Astrocyte of the spinal cord (primary cell): ENCODE results near the gene DDI1.

Source experiments
- DNase-seq: peaks from one replicate; pipeline ENCODE4 v3.0.0; 2011; ENCODE audit warnings: low read depth, low spot score
- H3K4me3 ChIP-seq: 2 replicates; pipeline ENCODE4 v1.5.1; 2011; ENCODE audit warnings: low read depth, mild to moderate bottlenecking, low read length, moderate library complexity
- in situ Hi-C: cut with HindIII; loops from 2 replicates; pipeline ENCODE4 v1.10.0; 2017; ENCODE audit warnings: low sequenced_read_pairs
- TF ChIP-seq, protein P1 (sequence below): IDR thresholded peaks from 2 replicates; pipeline ENCODE4 v1.5.1; 2012; ENCODE audit warnings: low read depth, mild to moderate bottlenecking, low read length, inconsistent platforms

DDI1 gene

DNA sequence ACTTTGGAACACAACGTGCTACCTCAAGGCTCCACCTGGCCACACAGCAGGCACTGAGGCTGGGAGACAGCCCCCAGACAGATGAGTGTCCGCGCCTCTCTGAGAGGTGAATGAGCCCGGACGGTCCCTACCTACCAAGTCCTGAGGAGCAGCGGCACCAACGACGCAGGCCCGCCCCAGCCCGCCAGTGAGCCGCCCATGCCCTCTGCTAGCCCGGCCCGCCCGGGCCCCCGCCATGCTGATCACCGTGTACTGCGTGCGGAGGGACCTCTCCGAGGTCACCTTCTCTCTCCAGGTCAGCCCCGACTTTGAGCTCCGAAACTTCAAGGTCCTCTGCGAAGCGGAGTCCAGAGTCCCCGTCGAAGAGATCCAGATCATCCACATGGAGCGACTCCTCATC is at the start of gene DDI1:
TSS of gene DDI1 (plus strand) at position 53 of the 400 bp plus-strand sequence. CDS start at position 236, 183 bp downstream.
- in situ Hi-C loops, result no loop called here
- DNase-seq, result no peak
- TF ChIP-seq, protein P1, sequence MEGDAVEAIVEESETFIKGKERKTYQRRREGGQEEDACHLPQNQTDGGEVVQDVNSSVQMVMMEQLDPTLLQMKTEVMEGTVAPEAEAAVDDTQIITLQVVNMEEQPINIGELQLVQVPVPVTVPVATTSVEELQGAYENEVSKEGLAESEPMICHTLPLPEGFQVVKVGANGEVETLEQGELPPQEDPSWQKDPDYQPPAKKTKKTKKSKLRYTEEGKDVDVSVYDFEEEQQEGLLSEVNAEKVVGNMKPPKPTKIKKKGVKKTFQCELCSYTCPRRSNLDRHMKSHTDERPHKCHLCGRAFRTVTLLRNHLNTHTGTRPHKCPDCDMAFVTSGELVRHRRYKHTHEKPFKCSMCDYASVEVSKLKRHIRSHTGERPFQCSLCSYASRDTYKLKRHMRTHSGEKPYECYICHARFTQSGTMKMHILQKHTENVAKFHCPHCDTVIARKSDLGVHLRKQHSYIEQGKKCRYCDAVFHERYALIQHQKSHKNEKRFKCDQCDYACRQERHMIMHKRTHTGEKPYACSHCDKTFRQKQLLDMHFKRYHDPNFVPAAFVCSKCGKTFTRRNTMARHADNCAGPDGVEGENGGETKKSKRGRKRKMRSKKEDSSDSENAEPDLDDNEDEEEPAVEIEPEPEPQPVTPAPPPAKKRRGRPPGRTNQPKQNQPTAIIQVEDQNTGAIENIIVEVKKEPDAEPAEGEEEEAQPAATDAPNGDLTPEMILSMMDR, result no peak
- no peak within 1 kb of the TSS for H3K4me3 ChIP-seq

DNA sequence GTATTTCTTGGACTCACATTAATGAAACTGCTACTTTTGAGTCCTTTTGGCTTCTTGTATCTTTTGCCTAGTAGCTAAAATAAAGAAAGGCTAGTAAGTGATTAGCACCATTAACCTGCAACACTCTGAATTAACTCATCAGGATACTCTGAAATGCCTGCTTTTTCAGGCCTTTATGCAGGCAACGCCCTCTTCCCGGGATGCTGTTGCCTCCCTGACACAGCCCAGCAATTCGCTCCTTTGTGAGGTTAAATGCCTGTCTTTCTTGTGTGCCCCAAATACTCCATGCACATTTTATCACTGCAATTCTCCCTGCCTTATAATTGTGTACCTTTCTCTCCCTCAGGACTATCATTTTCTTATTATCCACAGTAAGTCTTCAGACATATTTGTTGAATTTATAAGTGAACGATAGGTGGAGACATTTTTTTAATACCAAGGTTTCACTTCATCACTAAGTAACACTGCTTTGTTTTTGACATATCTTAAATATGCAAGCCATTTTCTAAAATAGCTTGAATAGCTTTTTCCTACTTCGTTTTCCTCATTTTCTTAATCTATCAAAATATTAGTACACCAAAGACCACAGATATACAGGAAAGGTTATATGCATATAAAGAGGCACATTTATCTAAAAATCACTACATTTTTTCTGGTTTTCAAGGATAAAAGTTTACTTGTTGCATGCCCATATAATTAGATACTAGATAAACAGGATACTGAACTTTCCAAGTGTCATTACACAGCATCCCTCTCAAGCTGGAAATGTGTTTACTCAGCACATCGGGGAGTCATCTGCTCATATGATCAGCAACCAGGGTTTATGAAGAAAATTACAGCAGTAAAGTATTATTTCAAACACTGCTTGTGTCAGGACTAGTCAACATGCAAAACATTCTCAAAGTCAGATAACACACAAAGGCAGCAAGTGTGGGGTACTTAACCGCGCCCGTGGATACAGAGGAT is 48.5 kb upstream of the DDI1 start:
- in situ Hi-C loops, result no loop called here
- H3K4me3 ChIP-seq, result no peak overlapping the region
- peak; percentile 23 for DNase-seq
- TF ChIP-seq, protein P1, result peak; percentile 2

DNA sequence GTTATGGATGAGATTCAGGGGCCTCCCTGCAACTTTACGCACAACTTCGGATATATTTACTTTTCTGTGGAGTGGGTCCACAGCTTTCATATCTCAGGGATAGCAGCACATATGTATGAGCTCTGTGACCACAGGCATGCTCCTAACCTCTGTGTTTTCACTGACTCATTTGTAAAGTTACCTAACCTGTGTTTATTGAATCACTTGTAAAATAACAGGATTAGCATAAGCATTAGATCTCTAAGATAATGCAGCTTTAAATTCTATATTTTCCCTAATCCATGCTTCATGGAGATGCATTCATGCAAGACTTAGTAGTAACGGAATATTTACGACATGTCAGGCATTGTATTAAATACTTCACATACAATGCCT is 47.9 kb upstream of the DDI1 start:
- TF ChIP-seq, protein P1, result no peak
- in situ Hi-C loops, result no loop called here
- DNase-seq, result peak; percentile 56
- H3K4me3 ChIP-seq, result no peak overlapping the region

DNA sequence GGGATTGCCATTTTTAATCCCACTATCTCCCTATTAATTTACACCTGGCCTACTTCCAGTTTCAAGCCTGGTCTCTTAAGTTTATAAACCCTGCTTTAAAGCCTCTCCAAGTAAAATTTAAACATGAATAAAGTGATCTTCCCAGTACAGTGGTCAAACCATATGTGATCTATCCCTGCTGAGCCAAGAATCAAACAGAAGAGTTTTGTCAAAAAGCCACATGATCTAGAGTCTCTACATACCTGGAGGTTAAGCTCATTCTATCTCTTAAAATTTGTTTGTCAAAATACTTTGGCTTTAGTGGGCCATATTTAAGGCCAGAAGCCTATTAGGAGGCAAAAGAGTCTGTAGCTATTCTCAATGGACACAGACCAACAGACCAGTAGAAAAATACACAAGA is 42.9 kb upstream of the DDI1 start:
- TF ChIP-seq, protein P1, result no peak
- in situ Hi-C loops, result no loop called here

DNA sequence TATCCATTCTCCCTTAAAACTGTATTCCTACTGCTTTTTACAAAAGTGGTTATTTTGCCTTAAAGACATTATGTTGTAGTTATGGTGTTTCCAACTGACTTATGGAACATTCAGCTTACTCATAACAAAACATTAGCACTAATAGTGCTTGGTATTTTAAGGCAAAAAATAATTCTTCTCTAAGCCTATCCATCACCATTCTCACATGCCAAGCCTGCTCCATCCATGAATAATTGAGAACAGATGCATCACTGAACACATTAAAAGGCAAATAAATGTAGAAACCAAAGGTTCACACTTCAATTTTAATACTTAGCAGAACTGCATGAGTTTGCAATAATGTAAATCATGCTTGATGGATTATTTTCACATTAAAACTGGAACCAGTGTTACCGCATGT is 42.3 kb upstream of the DDI1 start:
- no peak overlapping the region for H3K4me3 ChIP-seq
- TF ChIP-seq, protein P1, result no peak
- in situ Hi-C loops, result no loop called here
- no peak for DNase-seq

More for the DNA sequence above, 42.9 kb upstream of the DDI1 start:
- no peak for DNase-seq
- H3K4me3 ChIP-seq, result no peak overlapping the region

DNA sequence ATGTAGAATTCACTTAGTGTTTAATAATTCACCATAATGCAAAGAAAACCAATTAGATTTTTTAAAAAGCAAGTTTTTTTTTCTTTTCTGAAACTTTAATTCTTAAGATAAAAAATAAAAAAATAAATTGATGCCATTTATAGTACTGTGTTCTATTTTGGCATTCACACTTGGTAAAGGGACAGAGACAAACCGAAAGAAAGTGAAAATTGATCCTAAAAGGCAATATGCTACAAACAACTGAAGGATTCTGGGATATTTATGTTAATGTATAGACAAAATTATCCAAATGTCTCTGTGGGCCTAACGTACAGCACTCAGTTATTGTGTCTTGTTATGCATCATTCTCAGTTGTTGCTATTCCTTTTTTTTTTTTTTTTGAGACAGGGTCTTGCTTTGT is 41.9 kb upstream of the DDI1 start:
- in situ Hi-C loops, result no loop called here
- TF ChIP-seq, protein P1, result no peak
- H3K4me3 ChIP-seq, result no peak overlapping the region
- DNase-seq, result no peak
